Large intestine (tissue), 3 donors: ENCODE results near the gene NMRAL1. TPM values are rescaled to one million over a fixed set of nuclear protein-coding genes. Genes with fewer than 3 reads are reported as not detected.

ENCODE experiments used
- DNase-seq, 2 donors: peaks; one replicate each; pipeline versions ENCODE4 v3.0.0 to v3.0.0-alpha.2; 2013
- H3K27ac ChIP-seq: one replicate; pipeline ENCODE4 v1.5.1; 2013; ENCODE audit warnings: low read length
- H3K27me3 ChIP-seq: 2 replicates; pipeline ENCODE4 v1.6.1; 2013; ENCODE audit warnings: low read length; ENCODE audit not compliant: control insufficient read depth, insufficient read depth
- H3K36me3 ChIP-seq: 2 replicates; pipeline ENCODE4 v1.6.1; 2013; ENCODE audit warnings: low read length; ENCODE audit not compliant: control insufficient read depth, insufficient read depth
- H3K4me1 ChIP-seq: one replicate; pipeline ENCODE4 v1.6.1; 2013; ENCODE audit warnings: low read length; ENCODE audit not compliant: control insufficient read depth, insufficient read depth
- H3K4me3 ChIP-seq: one replicate; pipeline ENCODE4 v1.5.1; 2013; ENCODE audit warnings: low read length
- H3K9me3 ChIP-seq: one replicate; pipeline ENCODE4 v1.6.1; 2013; ENCODE audit warnings: mild to moderate bottlenecking, low read depth, low read length, moderate library complexity; ENCODE audit not compliant: control insufficient read depth
- WGBS: methylation state at CpG from one replicate; pipeline ENCODE4 v1.1.5; 2013; ENCODE audit warnings: low lambda C conversion rate; ENCODE audit not compliant: insufficient coverage; 5-methylcytosine and 5-hydroxymethylcytosine counted together
- polyA plus RNA-seq: library from polyadenylated mRNA; unstranded; fragments of 120-200 nt; gene quantifications from one replicate; pipeline ENCODE4 v1.2.1, GENCODE V29; 2013

NMRAL1 gene
- polyA plus RNA-seq, 1 donor = 37.7 TPM

DNA sequence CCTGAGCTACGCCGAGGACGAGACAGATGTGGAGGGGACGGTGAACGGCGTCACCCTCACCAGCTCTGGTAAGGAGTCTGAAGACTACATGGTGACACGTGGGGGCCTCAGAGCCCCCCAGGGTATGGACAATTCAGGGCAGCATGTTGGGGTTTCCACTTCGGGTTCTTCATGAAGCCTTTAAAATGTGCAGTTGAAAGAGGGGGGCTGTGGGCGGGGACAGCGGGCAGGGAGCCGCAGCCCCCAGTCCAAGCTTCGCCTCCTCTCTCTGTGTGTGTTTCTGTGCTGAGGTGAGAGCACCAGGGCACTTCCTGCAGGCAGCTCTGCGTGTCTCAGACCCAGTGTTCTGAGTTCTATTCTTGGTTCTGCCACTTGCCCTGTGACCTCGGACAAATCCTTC is 24.0 kb downstream of the NMRAL1 start:
- no peak overlapping the region for H3K4me3 ChIP-seq
- H3K9me3 ChIP-seq = no peaks in the 10 kb centered on the region
- no CpG with 5 or more reads among the region's 14 CpGs for WGBS
- no peak for DNase-seq
- H3K27ac ChIP-seq = no peak overlapping the region
- H3K27me3 ChIP-seq = no peaks in the 10 kb centered on the region
- H3K36me3 ChIP-seq = peaks cover 79% of the 10 kb centered on the region
- H3K4me1 ChIP-seq = no peaks in the 10 kb centered on the region

GRCh38 chr16:4443986-4444385 is 30.4 kb downstream of the NMRAL1 start:
- Histone ChIP-seq H3K9me3 (no peaks in the 10 kb centered on the region), H3K36me3 (peaks cover 84% of the 10 kb centered on the region), H3K27ac (no peak overlapping the region), H3K4me1 (no peaks in the 10 kb centered on the region), H3K4me3 (no peak overlapping the region), H3K27me3 (no peaks in the 10 kb centered on the region)
- WGBS = 100% methylated on average over 1 of the region's 4 CpGs
- DNase-seq = no peak

DNA sequence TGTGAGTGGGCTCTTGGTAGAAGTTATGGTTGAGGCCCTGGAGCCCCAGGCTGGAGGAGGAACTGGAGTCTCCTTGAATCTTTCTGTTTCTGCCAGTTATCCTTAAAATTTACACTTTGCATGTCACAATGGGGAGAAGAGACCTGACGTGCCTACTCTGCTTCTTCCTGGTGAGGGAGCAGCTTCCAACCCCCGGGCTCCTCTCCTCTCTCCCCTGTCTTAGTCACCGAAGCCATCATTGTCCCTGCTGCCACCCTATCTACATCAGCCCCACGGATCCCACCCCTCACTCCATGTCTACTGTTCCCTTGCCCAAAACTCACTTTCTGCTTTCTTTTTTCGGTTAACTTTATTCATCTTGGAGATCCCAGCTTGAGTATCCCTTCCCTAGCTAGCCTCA is 31.2 kb downstream of the NMRAL1 start:
- H3K27ac ChIP-seq = no peak overlapping the region
- no peak for DNase-seq
- peaks cover 84% of the 10 kb centered on the region for H3K36me3 ChIP-seq
- no peaks in the 10 kb centered on the region for H3K27me3 ChIP-seq
- no peaks in the 10 kb centered on the region for H3K4me1 ChIP-seq
- WGBS = 79% methylated on average over 2 of the region's 5 CpGs
- H3K9me3 ChIP-seq = no peaks in the 10 kb centered on the region
- no peak overlapping the region for H3K4me3 ChIP-seq

- H3K36me3 ChIP-seq = peaks cover 85% of the 10 kb centered on the region
- no peak overlapping the region for H3K27ac ChIP-seq
- H3K4me1 ChIP-seq = no peaks in the 10 kb centered on the region
- H3K9me3 ChIP-seq = no peaks in the 10 kb centered on the region
- no peaks in the 10 kb centered on the region for H3K27me3 ChIP-seq
- no CpG with 5 or more reads among the region's 11 CpGs for WGBS
- no peak for DNase-seq
- no peak overlapping the region for H3K4me3 ChIP-seq
Measured at GRCh38 chr16:4442371-4442770, 32.1 kb downstream of the NMRAL1 start.

- H3K9me3 ChIP-seq = no peaks in the 10 kb centered on the region
- H3K4me1 ChIP-seq = no peaks in the 10 kb centered on the region
- DNase-seq = no peak
- peaks cover 73% of the 10 kb centered on the region for H3K36me3 ChIP-seq
- no peak overlapping the region for H3K27ac ChIP-seq
- no peaks in the 10 kb centered on the region for H3K27me3 ChIP-seq
- WGBS = 100% methylated on average over 1 of the region's 3 CpGs
- no peak overlapping the region for H3K4me3 ChIP-seq
Measured at GRCh38 chr16:4437366-4437765, 37.1 kb downstream of the NMRAL1 start.

DNA sequence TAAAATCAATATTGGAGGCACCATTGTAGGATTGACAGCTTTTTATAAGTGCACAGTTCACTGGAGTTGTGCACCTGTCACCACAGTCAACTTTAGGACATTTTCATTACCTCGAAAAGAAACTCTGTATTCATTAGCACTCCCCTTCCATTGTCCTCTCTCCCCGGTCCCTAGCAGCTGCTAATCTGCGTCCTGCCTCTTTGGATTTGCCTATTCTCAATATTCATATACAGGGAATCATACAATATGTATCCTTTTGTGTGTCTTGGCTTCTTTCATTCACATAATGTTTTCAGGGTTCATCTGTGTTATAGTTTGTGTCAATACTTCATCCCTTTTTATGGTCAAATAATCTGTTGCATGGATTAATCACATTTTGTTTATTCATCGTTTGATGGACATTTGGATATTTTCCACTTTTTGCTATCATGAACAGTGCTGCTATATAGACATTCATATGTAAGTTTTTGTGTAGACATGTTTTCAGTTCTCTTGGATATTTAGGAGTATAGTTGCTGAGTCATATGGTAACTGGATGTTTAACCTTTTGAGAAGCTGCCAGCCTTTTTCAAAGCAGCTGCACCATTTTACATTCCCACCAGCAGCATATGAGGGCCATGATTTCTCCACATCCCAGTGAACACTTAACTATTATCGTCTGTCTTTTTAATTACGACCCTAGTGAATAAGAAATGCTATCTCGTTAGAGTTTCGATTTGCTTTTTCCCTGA is 38.9 kb downstream of the NMRAL1 start:
- Histone ChIP-seq H3K9me3 (no peaks in the 10 kb centered on the region), H3K27ac (no peak overlapping the region), H3K36me3 (peaks cover 64% of the 10 kb centered on the region), H3K4me3 (no peak overlapping the region), H3K4me1 (no peaks in the 10 kb centered on the region), H3K27me3 (no peaks in the 10 kb centered on the region)
- no CpG with 5 or more reads among the region's 8 CpGs for WGBS
- no peak for DNase-seq

DNA sequence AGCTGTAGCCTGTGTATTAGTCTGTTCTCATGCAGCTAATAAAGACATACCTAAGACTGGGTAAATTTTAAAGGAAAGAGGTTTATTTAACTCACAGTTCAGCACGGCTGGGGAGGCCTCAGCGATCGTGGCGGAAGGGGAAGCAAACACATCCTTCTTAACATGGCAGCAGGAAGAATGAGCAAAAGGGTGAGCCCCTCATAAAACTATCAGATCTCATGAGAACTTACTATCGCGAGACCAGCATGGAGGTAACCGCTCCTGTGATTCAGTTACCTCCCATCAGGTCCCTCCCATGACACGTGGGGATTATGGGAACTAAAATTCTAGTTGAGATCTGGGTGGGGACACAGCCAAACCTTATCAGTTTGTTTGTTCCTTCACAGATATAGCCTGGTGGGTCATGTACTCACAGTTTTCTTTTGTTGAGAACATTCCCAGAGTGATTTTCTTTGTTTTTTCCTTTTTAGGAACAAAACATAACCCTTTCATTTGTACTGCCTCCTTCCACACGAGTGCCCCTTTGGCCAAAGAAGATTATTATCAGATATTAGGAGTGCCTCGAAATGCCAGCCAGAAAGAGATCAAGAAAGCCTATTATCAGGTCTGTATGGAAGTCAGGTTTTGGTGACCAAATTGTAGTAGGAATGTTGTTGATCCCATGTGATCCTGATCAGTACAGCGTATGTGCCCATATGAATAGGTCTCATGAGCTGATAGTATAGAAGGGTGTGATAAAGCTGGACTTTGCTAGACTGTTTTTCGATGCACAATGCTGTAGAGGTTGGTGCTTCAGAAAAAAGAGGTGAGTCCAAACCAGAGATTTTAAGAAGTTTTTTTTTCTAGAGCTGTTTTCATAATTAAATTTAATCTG is 40.3 kb downstream of the NMRAL1 start:
- Histone ChIP-seq H3K9me3 (no peaks in the 10 kb centered on the region), H3K27me3 (no peaks in the 10 kb centered on the region), H3K4me3 (no peak overlapping the region), H3K36me3 (peaks cover 57% of the 10 kb centered on the region), H3K27ac (no peak overlapping the region), H3K4me1 (no peaks in the 10 kb centered on the region)
- WGBS = 69% methylated on average over 3 of the region's 12 CpGs
- DNase-seq = no peak

DNA sequence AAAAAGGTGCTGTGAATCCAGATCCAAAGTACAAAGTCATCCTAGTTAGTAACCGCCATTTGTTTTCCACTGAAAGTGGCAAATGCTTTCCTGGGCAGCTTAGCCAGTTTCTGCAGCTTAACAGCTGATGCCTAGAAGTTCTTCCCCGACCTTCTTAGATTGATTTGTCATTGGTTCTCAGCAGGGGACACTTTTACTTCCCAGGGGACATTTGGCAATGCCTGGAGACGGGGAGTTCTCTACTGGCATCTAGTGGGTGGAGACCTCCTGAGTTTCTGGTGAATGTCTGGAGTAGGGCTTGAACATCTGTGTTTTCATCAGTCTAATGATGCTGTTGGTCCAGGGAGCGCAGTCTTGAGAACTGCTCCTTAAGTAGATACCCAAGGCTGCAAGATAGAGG is 41.2 kb downstream of the NMRAL1 start:
- H3K27ac ChIP-seq = no peak overlapping the region
- H3K36me3 ChIP-seq = peaks cover 54% of the 10 kb centered on the region
- no peaks in the 10 kb centered on the region for H3K27me3 ChIP-seq

GRCh38 chr16:4431023-4431422 is 43.4 kb downstream of the NMRAL1 start:
- peaks cover 7% of the 10 kb centered on the region for H3K4me1 ChIP-seq
- H3K27me3 ChIP-seq = no peaks in the 10 kb centered on the region
- H3K9me3 ChIP-seq = no peaks in the 10 kb centered on the region
- no peak overlapping the region for H3K4me3 ChIP-seq
- H3K36me3 ChIP-seq = peaks cover 35% of the 10 kb centered on the region
- 77% methylated on average over 4 of the region's 9 CpGs for WGBS
- H3K27ac ChIP-seq = no peak overlapping the region
- DNase-seq = no peak

More for the DNA sequence above, 41.2 kb downstream of the NMRAL1 start:
- WGBS = 100% methylated on average over 1 of the region's 4 CpGs
- no peak overlapping the region for H3K4me3 ChIP-seq
- H3K4me1 ChIP-seq = no peaks in the 10 kb centered on the region
- H3K9me3 ChIP-seq = no peaks in the 10 kb centered on the region
- DNase-seq = no peak

- H3K27me3 ChIP-seq = no peaks in the 10 kb centered on the region
- H3K36me3 ChIP-seq = peaks cover 19% of the 10 kb centered on the region
- no CpG with 5 or more reads among the region's 7 CpGs for WGBS
- H3K27ac ChIP-seq = no peak overlapping the region
- DNase-seq = no peak
- H3K4me1 ChIP-seq = peaks cover 11% of the 10 kb centered on the region
- H3K4me3 ChIP-seq = no peak overlapping the region
- no peaks in the 10 kb centered on the region for H3K9me3 ChIP-seq
Measured at GRCh38 chr16:4428500-4428899, 45.9 kb downstream of the NMRAL1 start.
